Upper lobe of right lung (tissue), 1 donor: ENCODE data around the gene KLC1. TPM values are rescaled to one million over a fixed set of nuclear protein-coding genes. Genes with fewer than 3 reads are reported as not detected.

ENCODE experiments used
- ATAC-seq: fragments of 200-7000 bp; cut with Tn5 transposase; one replicate; pipeline ENCODE4 v1.9.1; 2020; ENCODE audit warnings: mild to moderate bottlenecking, moderate library complexity
- DNase-seq: peaks from one replicate; pipeline ENCODE4 v3.0.0-alpha.2; 2020
- H3K27ac ChIP-seq: fragments of 200-600 bp; one replicate; pipeline ENCODE4 v1.8.0; 2022
- H3K27me3 ChIP-seq: fragments of 200-600 bp; one replicate; pipeline ENCODE4 v1.8.0; 2022; ENCODE audit warnings: mild to moderate bottlenecking
- H3K36me3 ChIP-seq: fragments of 200-600 bp; one replicate; pipeline ENCODE4 v1.8.0; 2022
- H3K4me1 ChIP-seq: fragments of 200-600 bp; one replicate; pipeline ENCODE4 v1.8.0; 2022
- H3K4me3 ChIP-seq: fragments of 200-600 bp; one replicate; pipeline ENCODE4 v1.8.0; 2022; ENCODE audit warnings: mild to moderate bottlenecking
- H3K9me3 ChIP-seq: fragments of 200-600 bp; one replicate; pipeline ENCODE4 v1.8.0; 2022
- intact Hi-C: fragments of 100-400 bp; cut with DNase I; formaldehyde crosslinking; loops from one replicate; pipeline ENCODE4 v1.11.0; 2022
- total RNA-seq: library from RNA; stranded (reverse); fragmentation: NEBNext Ultra II Directional; extraction: Animal tissue kit (Norgen Biotek cat#: 25700); gene quantifications from one replicate; pipeline ENCODE4 v1.2.1, GENCODE V29; 2021
- TF ChIP-seq, protein P1 (sequence below): fragments of 200-600 bp; IDR thresholded peaks from one replicate; pipeline ENCODE4 v1.8.0; 2022; ENCODE audit warnings: antibody characterized with exemption
- donor health status: DM: no; HTN: yes; CAD: no; lungs with severe emphysema.

KLC1 gene
- total RNA-seq, 1 donor from 2014 or later = 172 TPM

DNA sequence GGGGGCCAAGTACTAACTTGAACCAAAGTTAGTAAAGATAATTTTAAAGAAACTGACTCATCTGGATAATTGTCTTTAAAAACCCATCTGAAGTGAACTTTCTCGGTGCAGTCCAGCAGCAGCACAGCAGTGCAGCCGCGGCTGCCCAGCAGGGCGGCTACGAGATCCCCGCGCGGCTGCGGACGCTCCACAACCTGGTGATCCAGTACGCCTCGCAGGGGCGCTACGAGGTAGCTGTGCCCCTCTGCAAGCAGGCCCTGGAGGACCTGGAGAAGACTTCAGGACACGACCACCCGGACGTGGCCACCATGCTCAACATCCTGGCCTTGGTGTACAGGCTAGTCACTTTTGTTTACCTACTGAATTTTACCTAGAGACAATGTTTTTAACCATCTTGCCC is 33.6 kb downstream of the KLC1 start:
- TF ChIP-seq, protein P1, sequence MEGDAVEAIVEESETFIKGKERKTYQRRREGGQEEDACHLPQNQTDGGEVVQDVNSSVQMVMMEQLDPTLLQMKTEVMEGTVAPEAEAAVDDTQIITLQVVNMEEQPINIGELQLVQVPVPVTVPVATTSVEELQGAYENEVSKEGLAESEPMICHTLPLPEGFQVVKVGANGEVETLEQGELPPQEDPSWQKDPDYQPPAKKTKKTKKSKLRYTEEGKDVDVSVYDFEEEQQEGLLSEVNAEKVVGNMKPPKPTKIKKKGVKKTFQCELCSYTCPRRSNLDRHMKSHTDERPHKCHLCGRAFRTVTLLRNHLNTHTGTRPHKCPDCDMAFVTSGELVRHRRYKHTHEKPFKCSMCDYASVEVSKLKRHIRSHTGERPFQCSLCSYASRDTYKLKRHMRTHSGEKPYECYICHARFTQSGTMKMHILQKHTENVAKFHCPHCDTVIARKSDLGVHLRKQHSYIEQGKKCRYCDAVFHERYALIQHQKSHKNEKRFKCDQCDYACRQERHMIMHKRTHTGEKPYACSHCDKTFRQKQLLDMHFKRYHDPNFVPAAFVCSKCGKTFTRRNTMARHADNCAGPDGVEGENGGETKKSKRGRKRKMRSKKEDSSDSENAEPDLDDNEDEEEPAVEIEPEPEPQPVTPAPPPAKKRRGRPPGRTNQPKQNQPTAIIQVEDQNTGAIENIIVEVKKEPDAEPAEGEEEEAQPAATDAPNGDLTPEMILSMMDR = no peak
- no peaks in the 10 kb centered on the region for H3K27me3 ChIP-seq
- H3K36me3 ChIP-seq = peaks cover 88% of the 10 kb centered on the region

DNA sequence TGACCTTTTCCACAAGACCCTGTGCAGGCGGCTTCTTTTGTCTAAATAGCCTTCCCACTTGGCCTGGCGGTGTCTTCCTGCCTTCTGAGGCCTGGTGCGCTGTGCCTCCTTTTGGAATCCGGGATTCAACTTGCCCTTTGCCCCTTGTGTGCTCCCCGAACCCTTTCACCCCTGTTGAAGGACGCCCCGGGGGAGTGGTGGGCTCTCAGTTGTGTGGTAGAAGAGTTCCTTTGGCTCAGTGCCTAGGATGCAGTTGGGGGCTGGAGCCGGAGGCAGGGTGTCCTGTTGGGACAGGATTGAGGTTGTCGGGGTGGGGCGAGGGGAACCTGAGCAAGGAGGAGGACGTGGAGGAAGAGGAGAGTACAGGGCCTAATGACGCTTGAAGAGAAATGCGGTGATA is 34.5 kb downstream of the KLC1 start:
- Histone ChIP-seq H3K27ac (peak overlapping the region; percentile 62), H3K9me3 (no peaks in the 10 kb centered on the region), H3K4me3 (no peak overlapping the region), H3K36me3 (peaks cover 88% of the 10 kb centered on the region), H3K4me1 (peaks cover 7% of the 10 kb centered on the region), H3K27me3 (no peaks in the 10 kb centered on the region)
- DNase-seq (no peak), ATAC-seq (peak; percentile 18)
- intact Hi-C loops = no loop called here
- TF ChIP-seq, protein P1 = no peak

More for the DNA sequence above, 33.6 kb downstream of the KLC1 start:
- intact Hi-C loops = no loop called here
- Histone ChIP-seq H3K27ac (no peak overlapping the region), H3K4me3 (no peak overlapping the region), H3K9me3 (no peaks in the 10 kb centered on the region), H3K4me1 (peaks cover 7% of the 10 kb centered on the region)
- ATAC-seq = no peak
- no peak for DNase-seq

DNA sequence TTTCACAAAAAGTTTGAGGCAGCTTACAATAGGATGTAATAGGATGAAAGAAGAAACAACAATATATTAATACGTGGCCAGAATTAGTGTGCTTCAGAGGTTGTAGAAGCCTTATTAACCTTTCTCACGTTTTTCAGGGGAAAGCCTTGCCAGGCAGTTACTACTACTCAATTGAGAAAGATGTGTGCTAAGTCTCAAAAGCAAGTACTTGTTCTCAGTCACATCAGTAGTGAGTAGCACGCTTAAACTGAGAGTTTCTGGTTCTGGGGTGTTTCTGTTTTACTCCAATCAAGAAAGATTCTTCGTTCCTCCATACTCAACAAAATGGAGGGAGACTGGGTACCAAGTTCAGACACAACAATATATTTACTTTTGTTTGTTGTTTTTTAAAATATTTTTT is 38.7 kb downstream of the KLC1 start:
- H3K4me3 ChIP-seq = no peak overlapping the region
- ATAC-seq (no peak), DNase-seq (no peak)
- TF ChIP-seq, protein P1 = no peak
- no peaks in the 10 kb centered on the region for H3K9me3 ChIP-seq
- intact Hi-C loops = no loop called here
- peaks cover 7% of the 10 kb centered on the region for H3K4me1 ChIP-seq
- no peak overlapping the region for H3K27ac ChIP-seq
- H3K27me3 ChIP-seq = no peaks in the 10 kb centered on the region
- H3K36me3 ChIP-seq = peaks cover 88% of the 10 kb centered on the region

DNA sequence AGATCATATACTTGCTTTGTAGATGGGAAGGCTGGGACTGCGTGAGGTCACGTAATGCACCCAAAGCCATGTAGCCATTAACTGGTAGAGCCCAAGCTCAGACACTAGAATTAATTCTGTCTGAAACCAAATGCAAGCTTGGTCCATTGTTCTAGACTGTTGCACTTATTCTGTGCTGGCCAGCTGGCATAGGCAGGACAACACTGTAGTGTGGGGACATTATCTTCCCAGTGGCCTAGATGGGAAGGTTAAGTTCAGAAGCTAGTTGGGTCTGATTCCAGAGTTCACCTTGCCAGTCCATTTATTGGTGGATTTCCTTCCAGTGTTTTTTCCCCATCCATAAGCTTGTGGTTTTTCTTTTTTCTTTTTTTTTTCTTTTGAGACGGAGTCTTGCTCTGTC is 39.1 kb downstream of the KLC1 start:
- ATAC-seq (no peak), DNase-seq (no peak)
- H3K9me3 ChIP-seq = no peaks in the 10 kb centered on the region
- TF ChIP-seq, protein P1 = no peak
- H3K27me3 ChIP-seq = no peaks in the 10 kb centered on the region
- H3K4me3 ChIP-seq = no peak overlapping the region
- intact Hi-C loops = no loop called here
- peaks cover 88% of the 10 kb centered on the region for H3K36me3 ChIP-seq
- H3K27ac ChIP-seq = no peak overlapping the region
- H3K4me1 ChIP-seq = peaks cover 7% of the 10 kb centered on the region

DNA sequence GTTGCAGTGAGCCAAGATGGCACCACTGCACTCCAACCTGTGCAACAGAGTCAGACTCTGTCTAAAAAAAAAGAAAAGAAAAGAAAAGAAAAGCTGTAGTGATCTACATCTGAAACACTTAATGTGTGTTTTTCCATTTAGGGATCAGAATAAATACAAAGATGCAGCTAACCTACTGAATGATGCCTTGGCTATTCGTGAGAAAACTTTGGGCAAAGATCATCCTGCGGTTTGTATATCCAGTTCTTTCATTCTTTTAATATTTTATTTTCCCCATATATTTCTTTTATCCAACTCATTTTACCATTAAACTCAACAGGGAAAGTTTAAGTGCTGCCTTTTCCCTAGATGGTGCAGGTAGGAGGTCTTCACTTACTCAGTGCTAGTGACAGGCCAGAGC is 40.4 kb downstream of the KLC1 start:
- Histone ChIP-seq H3K27me3 (no peaks in the 10 kb centered on the region), H3K36me3 (peaks cover 90% of the 10 kb centered on the region), H3K27ac (no peak overlapping the region), H3K9me3 (no peaks in the 10 kb centered on the region), H3K4me1 (no peaks in the 10 kb centered on the region), H3K4me3 (no peak overlapping the region)
- DNase-seq (no peak), ATAC-seq (no peak)
- TF ChIP-seq, protein P1 = no peak
- intact Hi-C loops = no loop called here

DNA sequence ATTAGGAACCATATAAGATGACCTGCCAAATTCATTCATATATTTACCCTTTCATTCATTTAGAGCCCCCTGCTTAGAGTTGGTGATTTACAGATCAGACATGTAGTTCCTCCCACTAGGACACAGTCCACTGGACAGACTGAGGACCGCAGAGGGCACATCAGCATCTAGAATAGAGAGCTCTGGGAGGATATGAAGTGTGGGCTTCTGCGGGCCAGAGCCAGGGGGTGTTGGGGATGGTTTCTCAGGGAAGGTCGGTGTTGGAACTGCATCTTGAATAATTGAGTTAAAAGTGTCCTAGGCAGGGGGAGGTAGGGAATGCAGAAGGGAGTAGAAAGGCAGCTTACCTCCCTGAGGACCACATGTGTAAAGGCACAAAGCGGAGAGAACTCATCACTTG is 42.9 kb downstream of the KLC1 start:
- ATAC-seq = no peak
- intact Hi-C loops = no loop called here
- H3K4me3 ChIP-seq = no peak overlapping the region
- DNase-seq = no peak
- H3K36me3 ChIP-seq = peaks cover 99% of the 10 kb centered on the region
- no peak overlapping the region for H3K27ac ChIP-seq
- no peaks in the 10 kb centered on the region for H3K27me3 ChIP-seq
- H3K4me1 ChIP-seq = no peaks in the 10 kb centered on the region
- H3K9me3 ChIP-seq = no peaks in the 10 kb centered on the region
- TF ChIP-seq, protein P1 = no peak
